GM12891 (cell line): ENCODE results near the gene SLC12A9.

ENCODE experiments used
- DNase-seq: peaks from one replicate; pipeline ENCODE4 v3.0.0; 2011; ENCODE audit warnings: low spot score; ENCODE audit not compliant: insufficient read length
- FAIRE-seq: peaks from 2 replicates; lab custom pipeline; 2011; peaks lifted over from hg19 to GRCh38; lab: Jason Lieb, UNC
- PAX5 ChIP-seq: IDR thresholded peaks from 2 replicates; pipeline ENCODE4 v1.6.1; 2011; ENCODE audit warnings: low read length, moderate library complexity, mild to moderate bottlenecking; ENCODE audit not compliant: insufficient read depth, severe bottlenecking
- POLR2A ChIP-seq: IDR thresholded peaks from 2 replicates; pipeline ENCODE4 v1.6.1; 2011; ENCODE audit warnings: low read depth, low read length, control low read depth
- POLR2AphosphoS5 ChIP-seq: IDR thresholded peaks from 2 replicates; pipeline ENCODE4 v1.6.1; 2011; ENCODE audit warnings: low read depth, low read length, control low read depth
- POU2F2 ChIP-seq: IDR thresholded peaks from 2 replicates; pipeline ENCODE4 v1.6.1; 2011; ENCODE audit warnings: low read depth, mild to moderate bottlenecking, control low read depth, low read length, moderate library complexity
- SPI1 ChIP-seq: IDR thresholded peaks from 2 replicates; pipeline ENCODE4 v1.6.1; 2011; ENCODE audit warnings: low read depth, low read length, control low read depth
- TAF1 ChIP-seq: IDR thresholded peaks from 2 replicates; pipeline ENCODE4 v1.6.1; 2011; ENCODE audit warnings: low read depth, low read length, control low read depth

The SLC12A9 gene

GRCh38 chr7:100888291-100888987 is 35.9 kb downstream of the SLC12A9 start:
- peak; percentile 69 for FAIRE-seq
- no peak for DNase-seq
- no peak for TF ChIP-seq POU2F2
- TF ChIP-seq TAF1 = no peak
- TF ChIP-seq SPI1 = no peak
- no peak; the same call in 1 of the 2 replicates for TF ChIP-seq POLR2AphosphoS5
- TF ChIP-seq PAX5 = no peak
- TF ChIP-seq POLR2A = peak; percentile 53; the same call in 1 of the 2 replicates

GRCh38 chr7:100888988-100889750 is 36.7 kb downstream of the SLC12A9 start, which contains the start of gene UFSP1:
TSS of gene UFSP1 (minus strand) at chr7:100889715. CDS start at chr7:100889271, 444 bp downstream.
- FAIRE-seq (peak; percentile 5), DNase-seq (no peak)
- TF ChIP-seq PAX5 = no peak
- TF ChIP-seq POLR2A = peak; percentile 71
- TF ChIP-seq POLR2AphosphoS5 = peak; percentile 80; the same call in 1 of the 2 replicates
- peak; percentile 63 for TF ChIP-seq TAF1
- TF ChIP-seq SPI1 = no peak
- 0 out of 2 replicates have a peak, but pooled peaks have one; percentile 60 for TF ChIP-seq POU2F2

GRCh38 chr7:100890653-100891567 is 38.4 kb downstream of the SLC12A9 start:
- FAIRE-seq (no peak), DNase-seq (no peak)
- no peak for TF ChIP-seq POLR2A
- no peak; the same call in 1 of the 2 replicates for TF ChIP-seq SPI1
- no peak for TF ChIP-seq PAX5
- TF ChIP-seq POU2F2 = no peak
- TF ChIP-seq TAF1 = no peak
- TF ChIP-seq POLR2AphosphoS5 = no peak

- DNase-seq = no peak
- FAIRE-seq = peak; percentile 72
- TF ChIP-seq PAX5 (no peak), POLR2A (no peak), POLR2AphosphoS5 (no peak), POU2F2 (no peak), SPI1 (no peak), TAF1 (no peak)
Observed at GRCh38 chr7:100891568-100892247, 39.2 kb downstream of the SLC12A9 start.

- TF ChIP-seq TAF1 = no peak
- TF ChIP-seq POLR2AphosphoS5 = no peak
- no peak for TF ChIP-seq PAX5
- TF ChIP-seq POLR2A = no peak
- TF ChIP-seq POU2F2 = no peak
- TF ChIP-seq SPI1 = no peak
- DNase-seq (no peak), FAIRE-seq (no peak)
Observed at GRCh38 chr7:100892364-100893317, 40.1 kb downstream of the SLC12A9 start.

- no peak for TF ChIP-seq TAF1
- TF ChIP-seq PAX5 = no peak
- no peak for TF ChIP-seq POLR2A
- no peak for TF ChIP-seq SPI1
- TF ChIP-seq POU2F2 = no peak
- no peak for TF ChIP-seq POLR2AphosphoS5
- FAIRE-seq (no peak), DNase-seq (no peak)
Observed at GRCh38 chr7:100893318-100893895, 40.9 kb downstream of the SLC12A9 start.

- DNase-seq (no peak), FAIRE-seq (no peak)
- no peak for TF ChIP-seq SPI1
- TF ChIP-seq TAF1 = no peak
- TF ChIP-seq POU2F2 = no peak
- TF ChIP-seq PAX5 = no peak
- TF ChIP-seq POLR2AphosphoS5 = no peak
- TF ChIP-seq POLR2A = no peak
Observed at GRCh38 chr7:100893910-100894721, 41.6 kb downstream of the SLC12A9 start.
